ENCODE data around the gene LSM3.

Gene LSM3

DNA sequence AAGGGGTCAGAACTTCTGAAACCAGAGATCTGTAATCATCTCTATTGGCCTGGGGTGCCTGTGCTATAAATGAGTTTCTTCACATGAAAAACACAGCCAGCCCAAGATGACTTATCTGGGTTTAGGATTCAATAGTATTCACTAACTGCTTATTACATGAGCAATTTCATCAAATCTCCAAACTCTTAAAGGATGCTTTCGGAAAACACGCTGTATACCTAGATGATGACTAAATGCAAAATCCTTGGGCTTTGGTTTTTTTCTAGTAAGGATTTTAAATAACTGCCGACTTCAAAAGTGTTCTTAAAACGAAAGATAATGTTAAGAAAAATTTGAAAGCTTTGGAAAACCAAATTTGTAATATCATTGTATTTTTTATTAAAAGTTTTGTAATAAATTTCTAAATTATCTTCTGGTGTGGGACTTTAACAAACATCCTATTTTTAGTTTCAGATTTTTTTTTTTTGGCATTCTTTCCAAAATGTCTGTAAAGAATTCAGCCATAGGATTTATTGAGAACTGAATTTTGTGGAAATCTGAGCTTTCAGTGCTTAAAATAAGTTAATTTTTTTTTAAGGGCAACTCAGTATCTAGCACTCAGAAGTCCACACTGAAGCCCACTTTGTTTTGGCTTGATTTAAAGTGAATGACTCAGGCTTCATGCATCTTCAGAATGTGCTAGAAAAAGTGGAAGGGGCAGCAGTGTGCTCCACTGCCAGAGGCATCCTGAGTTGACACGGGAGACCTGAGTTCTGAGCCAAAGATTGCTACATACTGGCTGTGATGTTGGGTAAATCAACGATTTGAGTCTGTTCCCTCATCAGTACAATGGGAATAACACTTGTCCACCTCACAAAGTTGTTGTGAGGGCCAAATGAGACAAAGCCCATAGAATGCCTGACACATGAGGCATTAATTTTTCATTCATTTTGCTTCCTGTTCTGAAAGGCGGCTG, 35.1 kb upstream of the LSM3 start:
- DNase-seq, result no peak

DNA sequence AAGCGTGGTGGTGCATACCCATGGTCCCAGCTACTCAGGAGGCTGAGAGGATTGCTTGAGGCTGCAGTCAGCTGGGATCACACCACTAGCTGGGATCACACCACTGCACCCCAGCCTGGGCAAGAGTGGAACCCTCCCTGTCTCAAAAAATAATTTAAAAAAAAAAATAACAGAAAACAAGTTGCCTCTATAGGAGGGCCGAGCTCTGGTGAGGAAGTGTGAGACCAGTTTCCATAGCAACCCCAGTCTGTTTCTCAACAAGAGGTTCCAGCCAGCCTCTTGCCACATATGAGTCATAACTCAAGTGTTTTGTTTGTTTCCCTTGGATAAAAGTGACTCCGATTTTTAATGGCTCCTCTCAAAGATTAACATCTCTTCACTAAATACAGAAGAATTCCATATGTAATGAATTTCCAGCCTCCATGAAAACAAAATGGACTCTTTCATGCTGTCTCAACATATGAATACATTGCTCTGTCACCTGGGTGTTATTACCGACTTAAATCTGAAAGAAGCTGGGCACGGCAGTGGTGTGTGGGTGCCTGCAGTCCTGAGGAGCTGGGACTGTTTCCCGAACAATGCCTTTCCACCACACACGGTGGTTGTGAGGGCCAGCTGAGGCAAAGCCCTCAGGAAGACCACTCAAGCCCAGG, 34.1 kb upstream of the LSM3 start:
- peak; percentile 42 for DNase-seq

DNA sequence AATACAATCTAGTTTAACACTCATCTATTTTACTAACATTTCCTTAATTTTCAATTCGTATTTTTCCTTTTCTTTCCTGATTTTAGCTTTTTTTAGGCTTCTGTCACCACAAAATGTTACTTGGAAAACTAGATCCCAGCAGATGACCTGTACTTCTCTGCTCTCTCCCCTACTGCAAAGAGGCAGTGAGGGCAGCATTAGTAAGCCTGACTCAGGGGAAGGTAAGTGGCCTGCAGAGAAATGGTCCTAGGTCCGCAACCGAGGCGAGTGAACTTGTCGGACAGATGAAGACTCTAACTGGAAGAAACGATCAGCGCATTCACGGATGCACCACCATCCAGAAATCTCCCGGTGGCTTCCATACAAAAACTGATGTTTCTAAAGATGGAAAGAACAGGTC, 33.4 kb upstream of the LSM3 start:
- DNase-seq, result no peak

DNA sequence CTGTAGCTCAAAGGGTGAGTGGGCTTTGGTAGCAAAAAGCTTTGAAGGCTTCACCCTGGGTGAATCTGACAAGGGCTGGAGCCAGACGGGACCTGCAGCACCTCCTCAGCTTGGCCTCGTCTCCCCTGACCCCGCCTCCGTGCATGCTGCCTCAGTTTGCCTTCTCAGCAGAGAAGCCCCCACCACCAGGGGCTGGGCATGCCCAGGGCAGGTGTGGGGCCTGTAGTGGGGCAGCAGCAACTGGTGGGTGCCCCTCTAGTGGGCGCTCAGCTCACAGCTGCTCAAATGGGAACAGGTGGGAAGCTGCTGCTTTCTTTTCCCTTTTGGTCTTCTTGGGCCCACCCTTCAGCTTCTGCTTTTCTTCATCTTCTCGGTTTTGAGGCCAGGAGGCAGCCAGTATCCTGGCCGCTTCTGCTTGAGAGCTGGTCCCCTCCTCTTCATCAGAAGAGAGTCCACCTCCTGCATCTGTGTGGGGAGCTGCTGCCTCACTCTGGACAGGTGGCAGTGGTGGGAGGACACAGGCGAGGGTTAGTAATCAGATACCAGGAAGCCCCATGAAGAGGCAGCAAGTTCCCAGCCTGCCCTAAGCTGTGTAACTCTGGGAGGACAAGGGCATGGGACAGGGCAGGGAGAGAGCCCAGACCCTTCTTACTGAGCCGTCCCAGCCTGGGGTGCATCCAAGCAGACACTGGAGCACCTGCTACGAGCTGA, 32.8 kb upstream of the LSM3 start:
- DNase-seq, result no peak

DNA sequence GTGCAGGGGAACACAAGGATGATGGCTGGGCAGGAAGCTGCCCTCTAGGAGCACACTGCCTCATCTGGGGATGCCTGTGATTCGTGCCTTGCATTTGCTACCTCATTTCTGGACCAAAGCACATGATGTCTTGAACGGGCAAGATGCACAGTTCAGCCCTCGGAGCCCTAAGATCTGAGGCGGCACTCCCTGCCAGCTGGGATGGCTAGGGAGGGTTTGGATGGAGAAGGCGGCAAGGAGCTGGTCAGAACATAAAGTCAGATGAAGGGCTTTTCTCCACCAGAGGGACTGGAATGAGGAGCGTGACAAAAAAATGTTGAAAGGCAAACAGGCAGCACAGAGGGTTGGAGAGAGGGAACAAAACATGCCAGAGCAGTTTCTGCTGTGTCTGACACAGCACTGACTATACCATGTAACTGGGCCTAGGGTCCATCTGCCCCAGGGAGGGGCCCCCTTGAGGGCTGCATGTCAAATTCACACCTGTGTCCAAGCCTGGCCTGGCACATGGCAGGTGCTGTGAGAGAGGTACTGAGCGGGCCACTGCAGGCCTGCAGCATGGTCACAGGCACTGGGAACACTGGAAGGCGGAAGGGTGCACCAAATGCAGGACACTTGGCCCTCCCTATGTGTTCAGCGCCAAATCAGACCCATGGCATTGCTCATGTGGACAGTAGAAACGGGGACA, 32.1 kb upstream of the LSM3 start:
- no peak for DNase-seq

DNA sequence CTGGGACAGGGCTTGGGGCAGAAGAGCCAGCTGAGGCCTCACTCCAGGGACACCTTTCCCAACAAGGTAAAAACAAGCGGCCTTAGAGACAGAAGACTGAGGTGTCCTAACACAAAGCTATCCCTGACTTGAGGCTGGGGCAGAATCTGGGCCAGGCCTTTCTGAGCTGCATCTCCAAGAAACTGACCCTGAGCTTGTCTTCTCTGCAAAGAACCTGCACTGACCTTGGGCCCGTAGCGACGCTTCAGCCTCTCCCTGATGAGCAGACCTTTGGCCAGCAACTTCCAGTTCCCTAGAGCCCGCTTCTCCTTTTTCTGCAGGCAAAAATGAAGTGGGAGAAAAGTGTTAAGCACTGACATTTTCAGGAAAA, 31.6 kb upstream of the LSM3 start:
- no peak for DNase-seq

DNA sequence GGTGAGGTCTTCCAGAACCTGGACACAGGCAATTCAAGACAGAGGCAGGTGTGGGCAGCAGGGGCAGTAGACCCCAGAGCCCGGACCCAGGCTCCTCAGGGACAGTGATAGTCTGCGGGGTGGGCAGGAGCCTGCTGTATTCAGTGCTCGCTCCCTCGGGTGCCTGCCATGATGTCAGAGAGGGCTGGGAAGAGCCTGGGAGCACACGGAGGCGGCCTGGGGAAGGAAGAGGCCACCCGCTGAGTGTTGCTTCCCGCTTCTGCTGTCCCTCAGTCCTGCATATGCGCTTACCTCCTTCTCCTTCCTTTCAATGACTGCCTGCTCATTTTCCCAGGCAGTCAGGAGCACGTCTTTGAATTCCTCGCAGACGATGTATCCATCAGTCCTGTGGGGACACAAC, 31.0 kb upstream of the LSM3 start:
- no peak for DNase-seq

DNA sequence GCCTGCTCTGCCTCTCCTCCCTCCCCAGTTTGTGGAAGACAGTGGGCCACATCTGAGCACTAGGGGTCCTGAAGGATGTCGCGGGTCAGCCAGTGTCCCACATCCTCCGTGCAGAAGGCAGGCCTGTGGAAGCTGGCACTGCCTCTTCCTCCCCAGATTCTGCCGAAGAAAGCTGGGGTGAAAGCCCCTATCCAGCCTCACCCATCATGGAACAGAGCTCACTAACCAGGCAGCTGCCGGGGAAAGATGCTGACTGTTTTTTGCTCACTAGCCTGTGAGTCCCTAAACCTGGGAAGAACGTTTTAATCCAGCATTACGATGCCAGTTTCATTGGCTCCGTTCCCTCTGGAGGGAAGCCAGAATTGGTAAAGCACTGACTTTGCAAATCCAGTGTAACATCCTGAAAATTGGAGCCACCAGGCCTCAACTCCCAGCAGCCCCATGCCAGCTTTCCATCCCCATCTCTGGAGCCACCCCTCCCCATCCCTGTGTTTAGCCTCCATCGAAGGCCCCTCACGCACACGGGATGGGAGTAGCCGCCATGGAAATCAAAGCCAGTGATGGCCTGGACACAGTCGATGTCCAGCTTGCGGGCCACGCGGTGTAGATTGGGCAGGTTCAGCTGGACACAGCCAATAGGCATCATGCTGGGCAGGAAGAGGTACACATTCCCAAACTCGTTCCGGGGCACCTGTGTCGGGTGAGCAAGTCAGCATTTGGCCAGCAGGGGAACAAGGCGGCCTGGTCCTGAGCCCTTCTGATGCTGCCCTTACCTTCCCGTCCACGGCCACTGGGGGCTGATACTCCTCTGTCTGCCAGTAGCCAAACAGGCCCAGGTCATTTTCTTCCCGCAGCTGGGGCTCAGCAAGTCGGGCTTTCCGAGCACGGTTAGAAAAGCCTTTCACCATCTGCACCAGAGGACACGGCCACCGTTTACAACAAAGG, 30.3 kb upstream of the LSM3 start:
- DNase-seq, result no peak

DNA sequence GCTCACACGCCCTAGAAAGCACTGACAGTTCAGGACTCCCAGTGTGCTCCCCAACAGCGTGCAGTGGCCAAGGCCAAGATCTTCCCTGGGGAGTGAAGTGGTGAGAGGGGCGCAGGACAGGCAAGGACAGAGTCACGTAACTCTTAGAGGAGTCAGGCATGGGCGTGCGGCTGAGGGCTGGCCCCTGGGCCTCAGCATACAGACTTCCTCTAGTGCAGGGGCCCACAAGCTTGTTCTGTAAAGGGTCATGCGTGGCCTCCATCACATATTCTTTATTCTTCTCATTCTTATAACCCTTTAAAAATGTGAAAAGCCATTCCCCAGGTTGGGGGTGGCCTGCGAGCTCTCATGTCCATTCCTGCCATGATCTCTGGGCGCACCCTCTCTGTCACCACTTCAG, 28.5 kb upstream of the LSM3 start:
- DNase-seq, result no peak

DNA sequence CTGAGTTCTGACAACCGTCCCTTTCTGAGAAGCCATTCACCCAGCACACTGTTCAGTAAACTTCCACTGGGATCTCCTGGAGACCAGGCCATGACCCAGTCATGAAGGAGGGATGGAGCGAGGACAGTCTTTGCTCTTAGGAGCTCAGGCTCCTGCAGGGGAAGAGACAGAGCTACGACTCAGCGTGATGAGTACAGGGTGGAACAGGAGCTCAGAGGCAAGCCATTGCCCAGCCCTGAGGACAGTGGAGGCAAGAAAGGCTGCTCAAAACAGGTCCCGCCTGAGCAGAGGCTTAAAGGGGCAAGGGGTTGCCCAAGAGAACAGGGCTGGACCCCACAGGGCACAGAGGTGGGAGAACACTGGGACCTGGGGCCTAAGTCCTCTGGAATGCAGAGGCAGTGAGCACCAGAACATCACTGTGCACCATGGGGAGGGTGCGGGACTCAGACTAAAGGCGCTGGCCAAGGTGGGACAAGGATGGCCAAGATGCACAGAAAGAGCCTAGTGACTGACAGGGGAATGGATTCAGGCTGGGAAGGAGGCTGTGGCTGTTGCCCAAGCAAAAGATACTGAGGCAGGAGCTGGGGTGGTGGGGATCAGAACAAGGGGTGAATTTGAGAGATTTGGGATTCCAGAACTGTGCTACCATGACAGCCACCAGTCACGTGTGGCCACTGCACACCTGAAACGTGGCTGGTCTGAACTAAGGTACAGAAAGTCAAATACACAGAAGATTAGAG, 28.0 kb upstream of the LSM3 start:
- no peak for DNase-seq

DNA sequence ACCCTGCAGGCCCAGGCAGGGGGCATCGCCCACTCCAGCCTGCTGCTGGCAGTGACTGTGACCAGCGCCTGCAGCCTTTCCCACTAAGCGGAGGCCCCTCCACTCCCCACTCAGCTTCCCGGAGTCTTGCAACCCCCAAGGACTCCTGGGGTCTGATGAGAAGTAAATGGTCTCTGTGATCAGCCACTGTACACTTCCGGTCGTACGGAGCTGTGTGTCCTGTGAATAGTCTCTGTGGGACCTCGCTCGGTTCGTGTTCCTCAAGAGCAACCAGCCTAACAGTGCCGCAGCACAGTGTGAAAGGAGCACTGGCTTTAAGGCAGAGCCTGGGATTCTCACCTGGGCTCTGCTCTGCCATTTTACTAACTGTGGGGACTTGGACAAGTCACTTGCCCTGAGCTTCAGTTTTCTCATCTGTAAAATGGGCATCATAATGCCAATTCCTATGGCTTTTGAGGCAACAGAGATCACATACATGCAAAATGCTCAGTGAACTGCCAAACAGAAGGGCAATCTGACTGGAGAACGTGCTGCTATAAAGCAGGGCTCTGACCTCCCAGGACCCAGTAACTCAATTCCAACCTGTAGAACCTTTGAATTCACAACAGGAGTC, 27.0 kb upstream of the LSM3 start:
- DNase-seq, result no peak

DNA sequence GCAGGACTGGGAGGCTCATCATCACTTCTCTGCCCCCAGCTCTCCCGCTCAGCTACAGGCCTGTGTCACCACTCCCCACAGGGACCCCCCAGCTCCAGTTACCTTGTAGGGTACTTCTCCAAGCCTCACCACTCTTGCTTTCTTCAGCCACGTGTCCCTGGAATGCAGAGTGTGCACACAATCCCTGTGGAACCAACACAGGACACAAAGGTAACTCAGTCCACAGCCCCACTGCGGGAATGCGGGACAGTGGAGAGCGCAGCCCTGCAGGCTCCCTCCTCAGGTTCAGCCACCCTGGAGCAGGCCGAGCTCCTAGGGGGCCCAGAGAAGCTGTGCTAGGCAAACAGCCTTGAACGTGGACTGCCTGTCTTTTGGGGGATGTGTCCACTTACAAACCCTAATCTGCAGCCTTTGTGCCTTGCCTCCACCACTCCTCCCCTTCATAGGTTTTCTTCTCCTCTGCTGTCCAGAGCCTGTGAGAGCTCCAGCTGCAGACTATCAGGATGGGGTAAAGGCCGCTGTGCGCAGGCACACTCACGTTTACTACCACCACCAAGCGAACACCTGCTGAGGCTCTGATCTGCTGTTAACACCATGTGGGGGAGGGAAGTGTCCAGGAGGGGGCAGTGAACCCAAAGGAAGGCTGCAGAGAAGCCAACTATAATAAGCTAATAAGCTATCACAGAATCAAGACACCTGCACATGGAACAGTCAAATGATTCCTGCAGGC, 26.2 kb upstream of the LSM3 start:
- DNase-seq, result peak; percentile 38

DNA sequence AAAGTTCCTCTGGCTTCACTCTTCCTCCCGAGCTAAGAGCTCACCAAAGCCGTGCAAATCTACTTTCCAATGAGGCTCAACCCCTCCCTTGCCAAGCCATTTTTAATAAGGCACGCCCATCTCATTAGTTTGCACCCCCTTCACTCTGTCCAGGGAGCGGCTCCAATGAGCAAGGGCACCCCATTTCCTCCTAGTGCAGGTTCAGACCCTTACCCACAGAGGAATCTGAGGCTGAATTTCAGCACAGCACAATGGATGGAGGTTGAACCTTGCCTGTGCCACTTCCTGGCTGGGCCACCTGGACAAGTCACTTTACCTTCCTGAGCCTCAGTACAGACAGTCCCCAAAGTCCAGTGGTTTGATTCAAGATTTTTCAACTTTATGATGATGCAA, 25.7 kb upstream of the LSM3 start:
- DNase-seq, result no peak

DNA sequence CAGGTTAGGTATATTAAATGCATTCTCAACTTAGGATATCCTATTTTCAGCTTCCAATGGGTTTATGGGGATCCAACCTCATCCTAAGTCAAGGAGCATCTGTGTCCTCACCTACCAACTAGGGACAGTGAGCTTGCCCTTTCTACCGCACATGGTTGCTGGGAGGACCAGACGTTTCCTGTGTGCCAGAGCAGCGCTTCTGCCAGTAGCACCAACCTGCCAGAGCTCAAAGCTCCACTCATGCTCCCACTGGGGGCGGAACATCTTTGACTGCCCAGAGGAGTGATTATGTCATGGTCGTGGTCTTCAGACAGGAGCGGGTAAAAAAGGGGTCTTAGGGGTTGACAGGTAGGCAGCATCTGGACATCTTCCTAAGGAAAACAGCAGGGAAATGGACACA, 25.0 kb upstream of the LSM3 start:
- DNase-seq, result no peak

DNA sequence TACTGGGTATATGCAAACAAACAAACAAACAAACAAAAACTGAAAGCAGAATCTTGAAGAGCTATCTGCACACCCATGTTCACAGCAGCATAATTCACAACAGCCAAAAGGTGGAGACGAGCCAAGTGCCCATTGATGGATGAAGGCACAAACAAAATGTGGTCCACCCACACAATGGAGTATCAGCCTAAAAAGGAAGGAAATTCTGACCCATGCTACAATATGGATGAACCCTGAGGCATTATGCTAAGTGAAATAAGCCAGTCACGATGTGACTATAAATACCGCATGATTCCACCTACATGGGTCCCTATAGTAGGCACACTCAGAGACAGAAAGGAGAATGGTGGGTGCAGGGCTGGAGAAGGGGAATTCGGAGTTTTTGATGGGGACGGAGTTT, 24.3 kb upstream of the LSM3 start:
- no peak for DNase-seq

DNA sequence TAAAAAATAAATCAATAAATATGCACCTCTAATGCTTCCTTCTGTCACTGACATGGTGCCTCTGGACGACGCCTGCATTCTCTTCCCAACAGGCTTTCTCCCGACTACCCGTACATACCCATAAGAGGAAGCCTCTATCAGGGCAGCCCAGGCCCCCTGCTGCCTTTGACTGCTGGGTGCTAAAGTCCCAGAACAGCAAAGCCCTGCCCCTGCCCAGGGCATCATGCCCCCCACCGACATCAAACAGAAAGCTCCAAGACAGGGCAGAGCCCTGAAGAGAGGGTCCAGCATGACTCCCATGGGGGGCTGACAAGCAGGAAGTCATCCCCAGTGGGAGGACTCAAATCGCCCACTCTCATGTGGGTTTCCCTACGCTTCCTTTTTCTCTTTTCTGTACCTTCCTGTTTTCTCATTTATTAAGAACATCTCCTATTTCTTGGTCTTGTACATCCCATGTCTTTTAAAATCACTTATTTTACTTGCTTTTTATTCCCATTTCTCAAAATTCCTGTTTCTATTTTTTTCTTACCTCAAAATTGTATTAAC, 23.6 kb upstream of the LSM3 start:
- no peak for DNase-seq

DNA sequence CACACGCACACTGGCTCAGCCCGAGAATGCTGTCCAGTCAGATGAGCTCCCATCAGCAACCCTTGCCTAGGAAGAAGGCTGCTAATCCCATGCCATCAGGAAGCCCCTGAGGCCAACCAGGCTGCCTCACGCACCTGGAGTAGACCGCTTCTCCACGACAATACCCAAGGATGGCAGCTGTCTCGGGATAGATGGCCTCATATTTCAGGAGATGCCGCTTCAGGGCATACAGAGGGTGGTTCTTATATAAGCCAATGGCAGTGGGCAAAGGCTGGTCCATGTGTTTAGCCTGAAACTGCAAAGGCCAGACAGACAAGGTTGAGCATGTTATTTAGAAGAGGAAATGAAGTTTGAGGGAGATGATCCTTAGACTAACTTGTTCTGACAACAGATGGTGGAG, 22.4 kb upstream of the LSM3 start:
- no peak for DNase-seq

DNA sequence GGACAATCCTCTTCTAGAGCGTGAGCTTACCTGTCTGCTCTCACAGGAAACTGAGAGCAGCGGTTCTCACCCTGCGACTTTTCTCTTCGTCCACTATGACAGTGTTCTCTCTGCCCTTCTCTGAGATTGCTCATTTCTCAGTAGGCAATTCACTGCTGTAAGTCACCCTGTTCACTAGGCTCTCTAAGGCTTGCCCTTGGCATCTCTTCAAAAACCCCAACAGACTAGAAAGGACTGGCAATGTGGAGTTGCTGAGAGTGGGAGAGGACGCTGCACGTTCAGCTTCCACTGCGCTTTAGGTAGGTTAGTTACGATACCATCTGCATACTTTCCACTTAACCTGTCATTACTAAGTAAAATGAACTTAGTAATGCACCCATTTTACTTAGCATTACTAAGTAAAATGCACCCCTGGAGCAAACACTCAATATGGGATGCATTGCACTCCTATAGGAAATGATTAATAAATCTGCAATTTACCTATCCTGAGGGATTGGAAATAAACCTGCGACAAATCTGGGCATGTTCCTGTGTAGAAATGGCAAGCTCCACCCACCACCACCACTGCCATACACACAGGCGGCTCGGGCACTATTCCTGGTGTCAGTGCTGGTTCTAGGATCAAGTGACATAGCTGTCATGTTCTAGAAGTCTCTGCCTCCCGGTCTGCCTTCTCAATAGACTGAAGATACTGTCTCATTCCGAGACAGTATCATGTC, 21.6 kb upstream of the LSM3 start:
- no peak for DNase-seq

DNA sequence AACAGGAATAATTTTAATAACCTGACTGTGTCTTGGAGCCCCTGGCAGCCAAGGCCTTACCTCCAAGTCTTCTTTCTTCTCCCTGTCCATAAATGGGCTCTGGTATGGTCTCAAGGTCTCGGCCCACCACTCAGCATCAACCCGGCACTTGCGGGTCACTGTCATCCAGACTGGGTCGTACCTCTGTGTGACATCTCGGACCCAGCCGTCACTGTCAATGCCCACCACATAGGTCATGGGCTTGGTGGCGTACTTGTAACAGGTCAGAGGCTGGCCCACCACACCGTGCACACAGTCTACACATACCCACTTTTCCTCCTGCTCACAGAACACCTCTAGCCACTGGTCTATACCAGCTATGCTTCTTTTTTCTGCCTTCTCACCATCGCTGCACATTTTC, 20.7 kb upstream of the LSM3 start:
- no peak for DNase-seq

Data from SHP77 treated with DMSO at 0.1 percent for 48 hours (cell line).